SK-N-MC (cell line): ENCODE measurements around the gene ZFAND4.

Experiments used
- EZH2 ChIP-seq: fragments of 200-600 bp; sonication (generic); IDR thresholded peaks from one replicate; pipeline ENCODE4 v1.6.1; 2017; ENCODE audit warnings: antibody characterized with exemption
- FOXP2 ChIP-seq: optimal IDR thresholded peaks from 2 replicates; pipeline ENCODE3; 2011; ENCODE audit warnings: mild to moderate bottlenecking, moderate library complexity; ENCODE audit not compliant: insufficient read depth; ENCODE audit errors: extremely low read length, control extremely low read depth
- POLR2AphosphoS5 ChIP-seq: IDR thresholded peaks from 2 replicates; pipeline ENCODE4 v1.6.1; 2012; ENCODE audit warnings: mild to moderate bottlenecking, low read depth, low read length, borderline replicate concordance

DNA sequence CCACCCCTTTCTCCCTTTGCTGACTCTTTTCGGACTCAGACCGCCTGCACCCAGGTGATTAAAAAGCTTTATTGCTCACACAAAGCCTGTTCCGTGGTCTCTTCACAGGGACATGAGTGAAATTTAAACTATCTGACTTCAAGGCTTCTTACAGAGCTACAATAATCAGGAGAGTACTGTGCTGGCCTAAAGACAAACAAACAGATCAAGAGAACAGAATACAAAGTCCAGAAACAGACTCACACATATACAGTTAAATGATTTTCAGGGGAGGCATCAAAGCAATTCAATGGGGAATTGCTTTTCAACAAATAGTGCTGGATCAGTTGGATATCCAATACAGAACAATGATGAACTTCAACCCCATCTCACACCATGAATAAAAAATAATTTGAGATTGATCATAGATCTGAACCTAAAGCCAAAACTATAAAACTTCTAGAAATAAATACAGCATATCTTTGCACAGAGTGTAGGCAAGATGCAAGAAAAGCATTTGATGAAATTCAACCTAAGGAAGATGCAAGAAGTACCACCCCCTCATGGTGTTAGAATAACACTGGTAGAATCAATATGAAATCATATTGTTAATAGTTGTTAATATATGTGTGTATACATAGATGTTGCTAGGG lies 96.5 kb downstream of the ZFAND4 start:
- TF ChIP-seq EZH2 (no peak), POLR2AphosphoS5 (no peak), FOXP2 (no peak)
